Activated T-helper 2 cell treated with anti-CD3 and anti-CD28 coated beads, Interferon-gamma antibody, Interleukin-2, Interleukin-4, amounts not matched to agents 10 μg/mL and 5 μg/mL and 100 μg/mL, durations not matched to agents 14 hours and 24 hours and 36 hours (primary cell): Measurements from ENCODE around the gene DDAH2. TPM values are rescaled to one million over a fixed set of nuclear protein-coding genes. Genes with fewer than 3 reads are reported as not detected.

Experiments
- DNase-seq: peaks from one replicate; pipeline ENCODE4 v3.0.0; 2021; ENCODE audit warnings: low spot score
- H3K27ac Mint-ChIP-seq: one replicate; pipeline ENCODE4 v1.8.0; 2021; ENCODE audit warnings: mixed read lengths
- H3K27me3 Mint-ChIP-seq: one replicate; pipeline ENCODE4 v1.8.0; 2021; ENCODE audit warnings: low read depth, mixed read lengths
- H3K36me3 Mint-ChIP-seq: one replicate; pipeline ENCODE4 v1.8.0; 2021; ENCODE audit warnings: low read depth, mixed read lengths
- H3K4me1 Mint-ChIP-seq: one replicate; pipeline ENCODE4 v1.8.0; 2021; ENCODE audit warnings: low read depth, mixed read lengths
- H3K4me3 Mint-ChIP-seq: one replicate; pipeline ENCODE4 v1.8.0; 2021; ENCODE audit warnings: low read depth, mild to moderate bottlenecking, moderate library complexity, mixed read lengths
- H3K9me3 Mint-ChIP-seq: one replicate; pipeline ENCODE4 v1.8.0; 2021; ENCODE audit warnings: mixed read lengths
- intact Hi-C: fragments of 100-400 bp; cut with micrococcal nuclease; formaldehyde crosslinking; loops from one replicate; pipeline ENCODE4 v1.15.1; 2023
- total RNA-seq: library from RNA; stranded (reverse); gene quantifications from 2 replicates; pipeline ENCODE4 v1.2.3, GENCODE V29; 2022

The DDAH2 gene, protein sequence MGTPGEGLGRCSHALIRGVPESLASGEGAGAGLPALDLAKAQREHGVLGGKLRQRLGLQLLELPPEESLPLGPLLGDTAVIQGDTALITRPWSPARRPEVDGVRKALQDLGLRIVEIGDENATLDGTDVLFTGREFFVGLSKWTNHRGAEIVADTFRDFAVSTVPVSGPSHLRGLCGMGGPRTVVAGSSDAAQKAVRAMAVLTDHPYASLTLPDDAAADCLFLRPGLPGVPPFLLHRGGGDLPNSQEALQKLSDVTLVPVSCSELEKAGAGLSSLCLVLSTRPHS
- 5.8 and 7.7 TPM in 2 replicates for total RNA-seq

DNA sequence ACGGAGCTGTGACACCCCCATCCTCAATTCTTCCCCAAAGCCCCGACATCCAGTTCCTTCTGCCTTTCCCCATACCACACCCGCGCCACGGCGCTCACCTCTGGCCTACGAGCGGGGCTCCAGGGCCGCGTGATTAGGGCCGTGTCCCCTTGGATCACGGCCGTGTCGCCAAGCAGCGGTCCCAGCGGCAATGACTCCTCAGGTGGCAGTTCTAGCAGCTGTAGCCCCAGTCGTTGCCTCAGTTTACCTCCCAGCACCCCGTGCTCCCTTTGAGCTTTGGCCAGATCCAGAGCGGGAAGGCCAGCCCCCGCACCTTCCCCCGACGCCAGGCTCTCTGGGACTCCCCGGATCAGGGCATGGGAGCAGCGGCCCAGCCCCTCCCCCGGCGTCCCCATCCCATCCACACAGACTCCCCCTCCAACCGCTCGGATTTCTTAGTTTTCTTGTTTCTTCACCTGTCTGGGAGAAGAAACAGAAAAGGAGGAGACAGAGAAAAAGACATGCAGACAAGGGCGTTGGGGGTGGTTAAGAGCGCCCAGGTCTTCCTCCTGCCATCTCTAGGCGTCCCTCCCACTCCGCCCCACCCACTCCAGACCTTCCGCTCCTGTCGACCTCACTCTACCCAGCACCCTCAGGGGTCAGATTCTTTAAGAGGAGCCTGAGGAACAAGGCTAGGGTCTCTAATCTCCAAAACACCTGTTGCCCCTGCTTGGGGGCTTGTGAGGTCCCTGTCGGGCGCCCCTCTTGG, at the start of gene DDAH2:
DDAH2 (minus strand) TSS at position 533 of the 748 bp plus-strand sequence; CDS start at position 395, 138 bp downstream.
- Mint-ChIP-seq H3K9me3 (no peaks in the 10 kb centered on the region), H3K27me3 (no peaks in the 10 kb centered on the region), H3K4me1 (peaks cover 53% of the 10 kb centered on the region), H3K36me3 (peaks cover 52% of the 10 kb centered on the region), H3K27ac (peak within 1 kb of the TSS; percentile 65), H3K4me3 (peak within 1 kb of the TSS; percentile 85)
- DNase-seq: no peak
- intact Hi-C loops: no loop called here

DNA sequence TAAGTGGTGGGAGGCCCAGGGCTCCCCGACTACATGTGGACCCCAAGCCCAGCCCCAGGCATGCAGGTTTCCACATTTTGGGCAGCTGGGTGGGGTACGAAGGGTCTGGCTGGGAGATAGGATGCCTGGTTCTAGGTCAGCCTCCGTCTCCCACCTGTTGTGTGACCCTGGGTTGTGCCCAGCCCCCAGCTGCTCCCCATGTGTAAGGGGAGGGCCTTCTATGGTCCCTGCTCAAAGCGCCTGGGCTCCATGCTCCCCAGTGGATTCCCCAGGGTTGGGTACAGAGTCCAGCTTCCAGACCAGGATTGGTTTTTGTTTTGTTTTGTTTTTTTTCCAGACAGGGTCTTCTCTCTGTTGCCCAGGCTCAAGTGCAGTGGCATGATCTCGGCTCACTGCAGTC, 49.1 kb upstream of the DDAH2 start:
- intact Hi-C loops: no loop called here
- Mint-ChIP-seq H3K27ac (no peak overlapping the region), H3K27me3 (no peaks in the 10 kb centered on the region), H3K4me3 (no peak overlapping the region), H3K36me3 (peaks cover 38% of the 10 kb centered on the region), H3K9me3 (no peaks in the 10 kb centered on the region), H3K4me1 (peaks cover 19% of the 10 kb centered on the region)
- DNase-seq: no peak

DNA sequence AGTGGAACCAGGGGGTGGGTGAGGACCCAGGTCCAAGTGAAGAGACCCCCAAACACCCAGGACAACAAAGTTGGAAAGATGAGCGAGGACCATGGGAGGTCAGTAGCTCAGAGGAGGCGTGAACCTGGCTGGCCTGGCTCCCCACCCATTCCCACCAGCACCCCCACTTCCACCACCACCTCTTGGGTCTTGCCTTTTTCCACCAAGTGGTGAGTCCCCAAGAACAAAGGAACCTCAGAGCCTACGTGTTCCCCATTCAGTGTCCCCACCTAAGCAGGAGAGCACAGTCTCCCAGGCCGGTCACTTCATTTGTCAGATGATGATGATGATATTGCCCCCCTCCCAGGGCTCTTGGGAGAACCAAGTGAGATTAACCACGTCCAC, 48.6 kb upstream of the DDAH2 start:
- Mint-ChIP-seq H3K27me3 (no peaks in the 10 kb centered on the region), H3K9me3 (no peaks in the 10 kb centered on the region), H3K4me3 (peak overlapping the region; percentile 13), H3K36me3 (peaks cover 33% of the 10 kb centered on the region), H3K27ac (peak overlapping the region; percentile 83), H3K4me1 (peaks cover 23% of the 10 kb centered on the region)
- no peak for DNase-seq
- intact Hi-C loops: loop anchor here (2.0 kb wide), 1 partner anchor 39 kb away; no protein-coding TSS in a partner anchor

DNA sequence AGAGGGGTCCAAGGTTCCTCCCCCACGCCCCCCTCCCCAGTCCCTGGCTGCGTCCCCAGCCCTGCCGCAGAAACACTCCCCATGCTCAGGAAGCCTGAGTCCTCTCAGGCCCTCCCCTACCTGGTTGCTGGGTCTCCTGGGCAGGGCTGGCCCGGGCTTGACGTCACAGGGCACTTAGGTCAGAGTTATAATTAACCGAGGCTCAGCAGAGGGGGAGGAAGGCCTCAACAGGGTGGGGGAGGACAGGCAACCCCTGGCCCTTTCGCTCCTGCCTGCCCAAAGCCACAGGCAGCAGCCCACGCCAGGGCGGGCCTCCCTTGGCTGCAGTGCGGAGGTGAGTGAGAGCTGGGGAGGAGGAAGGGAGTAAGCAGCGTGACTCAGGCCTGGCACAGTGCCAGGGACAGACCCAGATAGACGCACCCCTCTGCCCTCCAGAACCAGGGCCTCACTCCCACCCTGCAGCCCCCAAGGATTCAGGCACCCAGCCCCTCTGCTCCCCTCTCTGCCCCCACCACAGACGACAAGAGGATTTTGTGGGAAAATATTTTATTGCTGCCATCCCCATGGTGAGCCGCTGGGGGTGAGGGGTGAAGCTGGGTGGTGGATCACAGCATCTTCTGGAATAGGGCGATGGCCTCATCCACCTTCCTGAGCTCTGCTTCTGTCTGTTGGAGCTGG, 48.0 kb upstream of the DDAH2 start, which contains the start of gene VWA7:
VWA7 (minus strand) TSS at position 340 of the 678 bp plus-strand sequence. CDS start 549 bp downstream, outside the sequence.
- Mint-ChIP-seq H3K4me1 (peaks cover 23% of the 10 kb centered on the region), H3K4me3 (peak within 1 kb of the TSS; percentile 31)
- intact Hi-C loops: loop anchor here (2.0 kb wide), 1 partner anchor 38 kb away; no protein-coding TSS in a partner anchor

DNA sequence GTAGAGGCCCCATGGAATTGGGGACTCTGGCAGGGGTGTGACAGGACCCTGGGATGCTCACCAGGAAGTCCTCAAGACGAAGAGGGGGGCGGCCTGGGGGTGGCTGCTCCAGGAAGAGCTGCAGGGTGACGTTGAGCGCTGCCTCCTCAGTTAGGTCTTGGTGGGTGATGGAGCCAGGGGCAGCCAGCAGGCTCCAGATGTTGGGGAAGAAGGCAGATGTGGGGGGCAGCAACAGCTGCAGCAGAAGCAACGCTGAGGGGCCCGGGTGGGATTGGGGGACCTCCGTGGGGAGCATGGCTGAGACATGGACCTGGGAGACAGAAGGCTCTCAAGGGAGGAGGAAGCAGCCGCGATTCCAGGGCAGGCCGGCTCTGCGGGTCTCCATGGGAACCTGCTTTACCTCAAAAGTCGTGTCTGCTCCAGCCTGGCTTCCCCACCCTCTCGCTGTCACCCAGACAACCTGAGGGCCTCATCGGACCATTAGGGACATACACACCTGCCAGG, 47.4 kb upstream of the DDAH2 start:
- Mint-ChIP-seq H3K27me3 (no peaks in the 10 kb centered on the region), H3K4me3 (peak overlapping the region; percentile 31), H3K9me3 (no peaks in the 10 kb centered on the region), H3K4me1 (peaks cover 24% of the 10 kb centered on the region), H3K36me3 (peaks cover 27% of the 10 kb centered on the region), H3K27ac (peak overlapping the region; percentile 83)
- DNase-seq: no peak
- intact Hi-C loops: loop anchor here (2.0 kb wide), 1 partner anchor 38 kb away; no protein-coding TSS in a partner anchor

More for the DNA sequence above, 48.0 kb upstream of the DDAH2 start, which contains the start of gene VWA7:
- no peaks in the 10 kb centered on the region for H3K9me3 Mint-ChIP-seq
- no peaks in the 10 kb centered on the region for H3K27me3 Mint-ChIP-seq
- H3K27ac Mint-ChIP-seq: peak within 1 kb of the TSS; percentile 83
- H3K36me3 Mint-ChIP-seq: peaks cover 30% of the 10 kb centered on the region
- peak; percentile 70 for DNase-seq

DNA sequence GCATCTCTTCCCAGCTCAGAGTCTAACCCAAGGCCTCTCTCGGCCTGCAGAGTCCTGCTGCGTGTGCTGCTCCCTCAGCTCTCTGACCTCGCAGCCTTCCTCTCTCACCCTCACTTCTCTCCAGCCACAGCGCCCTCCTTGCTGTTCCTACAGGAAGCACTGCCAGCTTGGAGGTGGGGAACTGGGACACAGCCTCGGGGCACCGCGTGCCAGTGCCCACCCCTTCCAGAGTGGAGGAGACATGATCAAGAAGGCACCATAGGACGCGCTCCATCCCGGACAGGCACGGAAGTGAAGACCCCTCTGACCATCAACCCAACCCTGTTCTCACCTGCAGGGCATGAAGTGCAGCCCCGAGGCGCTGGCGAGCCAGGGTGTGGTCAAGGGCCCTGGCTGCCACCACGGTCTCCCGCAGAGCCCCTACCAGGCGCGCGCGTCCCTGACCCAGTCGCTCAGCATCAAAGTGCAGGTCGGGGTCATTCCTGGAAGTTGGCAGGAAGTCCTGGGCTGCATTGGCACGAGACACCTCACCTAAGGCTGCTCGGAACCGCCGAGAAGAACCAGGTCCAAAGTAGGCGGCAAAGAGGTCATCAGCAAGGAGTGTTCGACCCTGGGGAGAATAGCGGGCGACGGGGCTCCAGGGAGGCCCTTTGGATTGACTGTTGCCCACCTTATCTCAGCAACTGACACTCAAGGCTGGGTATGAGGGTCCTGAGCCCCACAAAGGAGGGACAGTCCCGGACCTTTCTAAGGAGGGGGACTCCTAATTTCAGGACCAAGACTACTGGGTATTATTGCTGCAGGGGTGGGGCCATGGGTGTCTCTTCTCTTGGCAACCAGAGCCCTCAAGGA, 46.8 kb upstream of the DDAH2 start:
- H3K4me3 Mint-ChIP-seq: peak overlapping the region; percentile 31
- DNase-seq: no peak
- peaks cover 29% of the 10 kb centered on the region for H3K4me1 Mint-ChIP-seq
- no peaks in the 10 kb centered on the region for H3K27me3 Mint-ChIP-seq
- intact Hi-C loops: loop anchor here (2.0 kb wide), 1 partner anchor 37 kb away; no protein-coding TSS in a partner anchor
- peak overlapping the region; percentile 57 for H3K27ac Mint-ChIP-seq
- H3K9me3 Mint-ChIP-seq: no peaks in the 10 kb centered on the region
- peaks cover 28% of the 10 kb centered on the region for H3K36me3 Mint-ChIP-seq

DNA sequence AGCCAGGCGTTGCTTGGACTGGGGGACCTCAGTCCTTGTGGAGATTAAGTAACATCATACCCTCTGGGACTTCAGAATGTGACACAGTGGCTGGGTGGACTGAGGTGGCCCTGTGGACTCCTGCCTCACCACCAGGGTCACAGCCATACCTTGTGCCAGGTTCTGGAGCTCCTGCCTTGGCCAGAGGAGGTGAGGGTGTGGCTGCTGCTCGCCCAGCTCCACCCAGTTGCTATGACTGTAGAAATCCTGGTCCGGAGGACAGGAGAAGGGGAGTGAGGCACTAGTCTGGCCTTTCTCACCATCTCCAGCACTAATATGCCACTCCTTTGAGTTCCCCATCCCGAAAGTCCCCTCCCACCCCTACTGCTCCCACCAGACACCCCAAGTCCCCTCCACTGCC, 46.1 kb upstream of the DDAH2 start:
- Mint-ChIP-seq H3K27ac (peak overlapping the region; percentile 52), H3K9me3 (no peaks in the 10 kb centered on the region), H3K36me3 (peaks cover 24% of the 10 kb centered on the region), H3K4me3 (no peak overlapping the region), H3K4me1 (peaks cover 29% of the 10 kb centered on the region), H3K27me3 (no peaks in the 10 kb centered on the region)
- intact Hi-C loops: no loop called here
- no peak for DNase-seq

DNA sequence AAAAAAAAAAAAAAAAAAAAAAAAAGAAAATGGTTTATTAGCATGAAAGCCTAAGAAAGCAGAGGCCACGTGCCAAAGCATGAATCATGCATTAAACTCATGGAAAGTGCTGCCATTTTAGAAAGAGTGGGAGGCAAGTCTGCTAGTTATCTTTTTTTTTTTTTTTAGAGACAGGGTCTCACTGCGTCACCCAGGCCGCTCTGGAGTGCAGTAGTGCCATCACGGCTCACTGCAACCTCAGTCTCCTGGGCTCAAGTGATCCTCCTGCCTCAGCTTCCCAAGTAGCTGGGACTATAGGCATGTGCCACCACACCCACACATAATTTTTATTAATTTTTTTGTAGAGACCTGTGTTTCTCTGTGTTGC, 42.9 kb upstream of the DDAH2 start:
- Mint-ChIP-seq H3K4me1 (peaks cover 28% of the 10 kb centered on the region), H3K4me3 (no peak overlapping the region), H3K36me3 (peaks cover 8% of the 10 kb centered on the region), H3K9me3 (no peaks in the 10 kb centered on the region), H3K27ac (peak overlapping the region; percentile 42), H3K27me3 (no peaks in the 10 kb centered on the region)
- intact Hi-C loops: loop anchor here (2.0 to 5.0 kb wide), 2 partner anchors 41 to 60 kb away; no protein-coding TSS in a partner anchor
- DNase-seq: no peak

DNA sequence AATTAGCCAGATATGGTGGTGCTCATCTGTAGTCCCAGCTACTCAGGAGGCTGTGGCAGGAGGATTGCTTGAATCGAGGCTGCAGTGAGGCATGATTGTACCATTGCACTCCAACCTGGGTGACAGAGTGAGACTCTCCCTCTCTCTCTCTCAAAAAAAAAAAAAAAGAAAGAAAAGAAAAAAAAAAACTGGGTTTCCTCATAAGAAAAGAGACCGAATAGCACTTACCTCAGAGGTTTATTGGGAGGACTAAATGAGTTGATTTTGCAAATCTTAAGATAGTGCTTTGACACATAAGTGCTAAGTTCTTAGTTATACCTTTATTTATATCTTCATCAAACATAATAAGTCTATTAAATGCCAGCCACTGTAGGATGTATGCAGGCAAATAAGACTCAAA, 41.8 kb upstream of the DDAH2 start:
- Mint-ChIP-seq H3K4me3 (no peak overlapping the region), H3K9me3 (no peaks in the 10 kb centered on the region), H3K4me1 (peaks cover 22% of the 10 kb centered on the region), H3K27me3 (no peaks in the 10 kb centered on the region), H3K27ac (no peak overlapping the region), H3K36me3 (peaks cover 12% of the 10 kb centered on the region)
- DNase-seq: no peak
- intact Hi-C loops: loop anchor here (2.0 to 5.0 kb wide), 2 partner anchors 40 to 61 kb away; no protein-coding TSS in a partner anchor

DNA sequence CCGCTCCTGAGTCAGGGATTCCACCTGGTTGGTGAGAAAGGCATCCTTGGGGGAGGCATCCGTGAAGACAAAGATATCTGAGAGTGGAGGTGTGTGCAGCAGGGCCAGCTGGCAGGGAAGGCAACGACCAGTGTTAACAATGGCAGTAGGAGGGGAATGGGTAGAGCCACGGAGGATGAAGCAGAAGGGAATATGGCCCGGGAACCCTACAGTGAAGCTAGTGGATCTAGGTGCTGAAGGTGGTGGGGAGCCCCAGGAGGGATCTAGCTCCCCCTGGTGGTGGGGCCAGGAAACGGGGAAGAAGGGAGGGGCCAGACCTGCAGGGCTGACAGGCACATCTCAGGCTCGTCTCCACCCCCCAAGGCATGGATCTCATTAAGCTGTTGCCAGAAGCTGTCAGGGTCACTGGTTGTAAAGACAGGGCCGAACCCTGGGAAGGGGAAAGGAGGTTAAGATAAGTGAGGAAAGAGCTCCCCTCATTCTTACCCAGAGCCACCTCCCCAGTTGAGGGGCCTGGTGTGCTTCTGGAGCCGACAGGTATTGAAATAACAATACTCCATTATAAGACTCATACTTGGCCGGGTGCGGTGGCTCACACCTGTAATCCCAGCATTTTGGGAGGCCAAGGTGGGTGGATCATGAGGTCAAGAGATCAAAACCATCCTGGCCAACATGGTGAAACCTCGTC, 40.7 kb upstream of the DDAH2 start:
- peaks cover 15% of the 10 kb centered on the region for H3K4me1 Mint-ChIP-seq
- DNase-seq: peak; percentile 77
- H3K9me3 Mint-ChIP-seq: no peaks in the 10 kb centered on the region
- intact Hi-C loops: loop anchor here (2.0 to 5.0 kb wide), 2 partner anchors 39 to 62 kb away; no protein-coding TSS in a partner anchor
- no peaks in the 10 kb centered on the region for H3K27me3 Mint-ChIP-seq
- H3K36me3 Mint-ChIP-seq: peaks cover 18% of the 10 kb centered on the region
- H3K27ac Mint-ChIP-seq: no peak overlapping the region
- H3K4me3 Mint-ChIP-seq: no peak overlapping the region
